ENCODE measurements around the gene ACTA1.
"Not testable (repeated sequence)": the region's sequence is repeated elsewhere in the genome, so short reads cannot be mapped to it uniquely, and the experiment has no call there.

Gene ACTA1

DNA sequence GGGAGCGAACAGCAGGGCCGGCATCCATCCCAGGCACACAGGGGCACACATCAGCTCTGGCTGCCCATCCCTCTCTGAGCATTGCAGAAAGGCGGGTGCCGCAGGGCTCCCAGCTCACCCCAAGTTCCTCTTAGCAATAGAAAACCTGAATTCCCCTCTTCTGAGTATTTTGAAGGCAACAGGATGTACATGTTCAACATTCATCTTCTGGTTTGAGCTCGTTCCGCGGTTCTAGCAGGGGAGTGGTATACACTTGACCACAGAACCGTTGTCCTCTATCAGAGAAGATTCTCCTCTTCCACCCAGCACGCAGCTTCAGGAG is 23.6 kb downstream of the ACTA1 start:
- DNase-seq (ENCODE audit: insufficient read length, low spot score) (no peak), FAIRE-seq (peak; percentile 4)

DNA sequence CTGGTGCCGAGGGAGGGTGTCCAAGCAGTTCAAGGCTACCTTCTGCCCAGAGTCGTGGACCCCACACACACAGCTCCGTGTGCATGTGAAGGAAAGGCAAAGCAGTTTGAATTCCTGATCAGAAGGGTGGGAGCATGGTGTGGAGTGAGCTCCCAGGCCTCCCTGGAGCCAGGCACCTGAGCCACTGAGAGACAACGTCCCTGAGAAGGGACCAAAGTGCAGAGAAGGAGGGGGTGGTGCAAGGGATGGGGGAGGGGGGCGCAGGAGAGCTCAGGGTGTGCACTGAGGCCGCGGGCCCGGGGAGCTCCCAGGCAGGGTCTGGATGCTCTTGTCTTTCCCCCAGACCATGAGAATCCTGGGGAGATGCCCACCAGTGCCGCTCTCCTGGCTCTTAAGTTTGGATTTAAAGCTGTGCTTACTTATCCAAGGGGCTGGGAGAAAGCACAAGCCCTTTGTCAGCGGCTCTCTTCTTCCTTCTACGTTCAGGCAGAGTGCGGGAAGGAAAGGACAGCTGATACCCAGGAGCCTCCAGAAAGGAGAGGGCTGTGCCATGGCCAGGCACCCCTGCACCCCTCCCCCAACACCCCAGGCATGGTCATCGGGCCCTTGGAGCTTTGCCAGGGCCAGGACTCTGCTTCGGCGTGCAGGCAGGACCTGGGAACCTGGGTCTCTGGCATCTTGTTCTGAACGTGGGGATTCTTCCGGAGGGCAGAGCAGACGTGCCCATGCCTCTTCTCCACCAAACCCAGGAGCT is 24.1 kb downstream of the ACTA1 start:
- DNase-seq (ENCODE audit: insufficient read length, low spot score) (no peak), FAIRE-seq (no peak)

DNA sequence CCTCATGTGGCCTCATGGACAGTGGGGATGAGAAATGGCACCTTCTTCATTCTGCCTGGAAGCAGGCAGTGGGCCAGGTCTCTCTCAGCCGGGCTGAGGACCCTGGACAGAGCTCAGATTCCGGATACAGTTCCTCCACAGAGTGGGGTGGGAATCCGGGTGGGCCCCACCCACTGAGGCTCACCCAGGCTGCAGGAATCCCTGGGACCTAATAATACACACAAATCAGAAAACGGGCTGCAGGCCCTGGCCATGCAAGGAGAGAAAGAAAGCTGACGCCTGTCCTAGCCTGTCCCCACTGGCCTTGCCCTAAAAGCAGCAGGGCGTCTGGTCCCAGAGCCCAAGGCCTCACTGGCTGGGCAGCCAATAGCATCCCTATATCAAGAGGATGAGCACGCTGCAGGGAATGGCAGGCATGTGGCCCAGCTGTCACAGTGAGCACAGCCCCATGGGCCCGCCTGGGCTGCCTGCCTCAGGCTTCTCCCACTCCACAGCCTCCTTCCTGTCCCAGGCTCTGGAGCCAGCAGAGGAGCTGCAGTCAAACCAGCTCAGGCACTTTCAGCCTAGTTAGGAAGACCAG is 25.3 kb downstream of the ACTA1 start:
- DNase-seq (ENCODE audit: insufficient read length, low spot score) (no peak), FAIRE-seq (no peak)

DNA sequence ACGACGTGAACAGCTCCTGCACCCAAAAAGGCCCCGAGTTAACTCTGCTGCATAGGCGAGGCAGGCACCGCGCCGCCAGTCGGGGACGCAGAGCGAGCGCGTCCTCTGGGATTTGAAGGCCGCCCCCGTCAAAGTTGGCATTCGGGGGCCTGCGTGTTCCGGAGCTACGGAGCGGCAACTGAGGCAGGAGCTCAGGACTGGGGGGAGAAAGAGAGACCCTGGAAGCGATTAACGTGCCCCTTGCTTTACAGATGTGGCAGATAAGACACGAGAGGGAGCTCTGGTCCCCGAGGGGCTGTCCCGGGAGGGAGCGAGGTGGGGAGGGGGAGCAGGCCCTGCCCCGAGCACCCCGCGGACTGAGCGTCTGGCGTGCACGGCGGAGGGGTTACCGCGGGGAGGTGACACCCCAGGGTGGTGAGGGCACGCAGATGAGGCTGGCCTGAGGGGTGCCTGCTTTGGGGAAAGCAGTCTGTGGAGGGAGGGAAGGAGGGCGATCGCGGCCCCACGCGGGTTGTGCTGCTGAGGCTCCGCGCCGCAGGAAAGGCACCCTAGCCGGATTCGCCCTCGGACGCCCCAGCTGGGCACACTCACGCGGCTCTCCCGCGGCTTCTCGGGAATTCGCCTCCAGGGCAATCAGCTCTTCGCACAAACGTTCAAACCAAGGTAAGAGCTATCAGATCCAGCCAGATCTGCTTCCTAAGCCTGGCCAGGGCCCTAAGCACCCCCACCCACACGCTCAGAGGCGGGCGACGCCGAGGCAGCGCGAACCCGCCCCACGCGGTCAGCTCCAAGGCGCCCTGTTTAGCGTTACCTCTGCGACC is 26.5 kb downstream of the ACTA1 start:
- FAIRE-seq (no peak), DNase-seq (ENCODE audit: insufficient read length, low spot score) (no peak)

DNA sequence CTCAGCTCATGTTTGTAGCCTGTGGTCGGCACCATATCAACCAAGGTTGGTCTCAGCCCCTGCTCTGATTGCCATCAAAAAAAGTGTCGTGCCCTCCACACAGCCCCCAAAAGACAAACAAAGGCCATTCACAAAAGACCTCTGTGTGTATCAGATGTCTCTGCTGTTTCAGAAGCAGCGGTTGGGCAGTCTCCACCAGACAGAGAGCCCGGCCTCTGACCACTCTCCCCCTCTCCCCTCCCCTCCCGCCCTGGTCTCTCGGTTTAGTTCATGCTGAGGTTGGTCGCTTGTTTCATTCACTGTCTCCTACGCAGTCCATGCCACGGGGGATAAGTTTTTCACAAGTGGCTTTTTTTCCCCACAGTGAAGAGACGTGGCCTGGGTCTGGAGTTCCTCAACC is 27.1 kb downstream of the ACTA1 start:
- FAIRE-seq (no peak), DNase-seq (ENCODE audit: insufficient read length, low spot score) (no peak)

DNA sequence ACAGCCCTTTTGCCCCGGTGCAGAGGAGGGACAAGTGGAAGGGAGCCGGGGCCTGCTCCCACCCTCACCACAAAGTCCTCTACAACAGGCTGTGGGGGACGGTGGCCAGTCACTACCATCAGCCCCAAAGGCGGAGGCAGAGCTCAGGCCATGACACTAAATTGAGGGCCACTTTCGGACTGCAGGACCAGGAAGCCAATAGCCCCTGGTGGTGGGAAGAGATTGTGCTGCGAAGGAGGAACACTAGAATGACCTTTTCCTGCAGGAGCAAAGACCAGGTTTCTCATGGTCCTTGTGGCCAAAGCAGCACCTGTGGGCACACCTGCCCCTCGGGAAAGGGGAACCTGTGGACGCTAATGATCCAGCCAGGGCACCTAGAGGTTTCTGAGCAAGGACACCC is 30.3 kb downstream of the ACTA1 start:
- FAIRE-seq (no peak), DNase-seq (ENCODE audit: insufficient read length, low spot score) (no peak)

DNA sequence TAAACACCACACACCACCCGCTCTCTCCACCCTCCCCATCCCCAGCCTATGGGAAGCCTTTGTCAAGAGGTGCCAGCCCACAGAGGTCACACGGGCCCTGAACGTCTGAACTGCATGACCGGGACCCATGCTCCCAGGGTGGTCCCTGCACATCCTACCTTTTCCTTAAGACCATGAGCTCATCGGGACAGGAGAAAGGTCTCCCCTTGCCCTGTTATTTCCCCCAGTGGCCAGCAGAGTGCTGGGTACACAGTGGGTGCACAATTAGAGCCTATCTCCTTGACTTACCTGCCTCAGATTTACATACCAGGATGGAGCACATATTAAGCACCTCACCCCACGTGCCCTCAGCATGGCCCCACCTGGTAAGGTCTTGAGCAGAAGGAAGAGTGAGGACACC is 30.9 kb downstream of the ACTA1 start:
- FAIRE-seq, result no peak

DNA sequence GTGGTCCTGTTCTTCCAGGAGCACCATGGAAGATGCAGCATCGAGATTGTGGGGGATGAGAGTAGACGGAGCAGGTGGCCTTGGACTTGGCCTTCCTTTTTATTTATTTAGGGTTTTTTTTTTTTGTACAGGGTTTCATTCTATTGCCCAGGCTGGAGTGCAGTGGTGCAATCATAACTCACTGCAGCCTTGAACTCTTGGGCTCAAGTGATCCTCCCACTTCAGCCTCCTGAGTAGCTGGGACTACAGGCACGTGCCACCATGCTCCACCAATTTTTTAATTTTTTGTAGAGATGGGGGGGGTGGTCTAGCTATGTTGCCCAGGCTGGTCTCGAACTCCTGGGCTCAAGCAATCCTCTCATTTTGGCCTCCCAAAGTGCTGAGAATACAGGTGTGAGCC is 31.6 kb downstream of the ACTA1 start:
- not testable (repeated sequence) for FAIRE-seq; DNase-seq (ENCODE audit: insufficient read length, low spot score)

More for the DNA sequence above, 30.9 kb downstream of the ACTA1 start:
- DNase-seq (ENCODE audit: insufficient read length, low spot score), result no peak

DNA sequence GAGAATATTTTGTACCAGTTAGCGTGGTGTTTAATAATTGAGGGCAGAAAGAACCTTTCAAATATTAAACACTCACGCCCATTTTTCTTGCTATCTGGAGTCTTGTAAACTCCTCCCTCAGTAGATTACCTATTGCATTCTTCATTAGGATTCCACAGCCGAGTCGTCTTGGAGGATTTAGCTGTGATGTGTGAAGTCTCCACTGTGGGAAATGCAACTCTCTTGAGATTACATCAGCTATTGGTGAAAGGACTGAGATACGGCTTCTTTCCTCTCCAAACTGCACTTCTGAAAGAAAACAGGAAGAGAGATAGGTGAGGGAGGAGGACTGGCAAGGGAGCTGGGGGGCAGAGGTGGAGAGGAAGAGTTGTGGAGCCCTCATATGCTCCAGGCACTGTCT is 36.1 kb downstream of the ACTA1 start:
- FAIRE-seq (no peak), DNase-seq (ENCODE audit: insufficient read length, low spot score) (no peak)

DNA sequence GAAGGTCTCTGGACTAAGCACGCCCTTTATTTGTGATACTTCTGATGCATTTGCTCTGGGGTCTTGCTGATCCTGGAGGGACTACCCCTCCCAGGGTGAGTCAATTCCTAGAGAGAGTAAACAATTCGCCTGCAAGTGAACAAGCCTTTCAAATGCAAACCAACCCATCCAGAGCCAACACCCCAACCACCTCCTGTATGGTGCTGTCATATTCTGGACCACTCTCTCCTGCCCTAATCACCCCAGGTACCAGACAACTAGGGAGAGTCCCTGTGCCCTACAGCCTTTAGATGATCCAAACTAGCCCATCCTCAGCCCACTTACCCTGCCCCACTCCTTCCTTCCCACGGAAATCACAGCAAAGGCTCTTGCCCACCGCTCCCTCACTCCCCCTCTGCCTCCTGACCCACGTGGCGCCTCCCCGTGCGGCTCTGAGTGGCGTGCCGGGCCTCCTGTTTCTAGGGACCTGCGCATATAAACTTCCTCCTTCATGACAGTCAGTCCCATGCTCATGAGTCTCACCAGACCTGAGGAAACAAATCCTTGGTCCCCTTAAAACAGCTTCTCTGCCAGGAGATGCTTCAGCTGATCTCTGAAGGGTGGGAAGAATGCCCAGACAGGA is 37.2 kb downstream of the ACTA1 start:
- no peak for DNase-seq (ENCODE audit: insufficient read length, low spot score)

DNA sequence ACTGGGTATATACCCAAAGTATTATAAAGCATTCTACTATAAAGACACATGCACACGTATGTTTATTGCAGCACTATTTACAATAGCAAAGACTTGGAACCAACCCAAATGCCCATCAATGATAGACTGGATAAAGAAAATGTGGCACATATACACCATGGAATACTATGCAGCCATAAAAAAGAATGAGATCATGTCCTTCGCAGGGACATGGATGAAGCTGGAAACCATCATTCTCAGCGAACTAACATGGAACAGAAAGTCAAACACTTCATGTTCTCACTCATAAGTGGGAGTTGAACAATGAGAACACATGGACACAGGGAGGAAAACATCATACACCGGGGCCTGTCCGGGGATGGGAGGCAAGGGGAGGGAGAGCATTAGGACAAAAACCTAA is 39.4 kb downstream of the ACTA1 start:
- FAIRE-seq; DNase-seq (ENCODE audit: insufficient read length, low spot score): not testable (repeated sequence)

More for the DNA sequence above, 37.2 kb downstream of the ACTA1 start:
- FAIRE-seq, result no peak

DNA sequence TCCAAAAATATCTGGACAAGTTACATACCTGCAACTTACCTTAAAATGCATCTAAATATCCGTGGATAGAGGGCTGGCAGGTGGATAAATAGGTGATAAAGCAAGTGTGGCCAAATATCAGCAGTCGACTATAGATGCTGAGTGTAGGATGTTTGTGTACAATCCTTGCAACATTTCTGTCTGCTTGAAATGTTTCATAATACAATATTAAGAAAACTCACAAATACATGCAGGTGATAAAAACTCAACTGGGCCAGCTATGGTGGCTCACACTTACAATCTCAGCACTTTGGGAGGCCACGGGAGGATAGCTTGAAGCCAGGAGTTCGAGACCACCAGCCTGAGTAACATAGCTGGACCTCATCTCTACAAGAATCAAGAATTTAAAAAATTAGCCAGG is 41.0 kb downstream of the ACTA1 start:
- DNase-seq (ENCODE audit: insufficient read length, low spot score), result no peak
- no peak for FAIRE-seq

DNA sequence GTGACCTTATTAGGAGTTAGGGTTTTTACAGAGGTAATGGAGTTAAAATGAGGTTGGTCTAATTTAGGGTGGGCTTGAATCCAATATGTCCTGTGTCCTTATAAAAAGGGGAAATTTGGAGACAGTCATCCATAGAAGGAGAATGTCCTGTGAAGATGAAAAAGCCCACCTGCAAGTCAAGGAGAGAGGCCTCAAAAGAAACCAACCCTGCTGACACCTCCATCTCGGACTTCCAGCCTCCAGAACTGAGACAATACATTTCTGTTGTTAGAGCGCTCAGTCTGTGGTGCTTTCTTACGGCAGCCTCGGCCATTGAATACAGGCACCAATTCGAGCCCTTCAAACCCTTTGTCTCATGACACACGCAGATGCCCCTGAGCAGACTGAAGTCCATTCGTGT is 43.8 kb downstream of the ACTA1 start:
- DNase-seq (ENCODE audit: insufficient read length, low spot score) (no peak), FAIRE-seq (no peak)

DNA sequence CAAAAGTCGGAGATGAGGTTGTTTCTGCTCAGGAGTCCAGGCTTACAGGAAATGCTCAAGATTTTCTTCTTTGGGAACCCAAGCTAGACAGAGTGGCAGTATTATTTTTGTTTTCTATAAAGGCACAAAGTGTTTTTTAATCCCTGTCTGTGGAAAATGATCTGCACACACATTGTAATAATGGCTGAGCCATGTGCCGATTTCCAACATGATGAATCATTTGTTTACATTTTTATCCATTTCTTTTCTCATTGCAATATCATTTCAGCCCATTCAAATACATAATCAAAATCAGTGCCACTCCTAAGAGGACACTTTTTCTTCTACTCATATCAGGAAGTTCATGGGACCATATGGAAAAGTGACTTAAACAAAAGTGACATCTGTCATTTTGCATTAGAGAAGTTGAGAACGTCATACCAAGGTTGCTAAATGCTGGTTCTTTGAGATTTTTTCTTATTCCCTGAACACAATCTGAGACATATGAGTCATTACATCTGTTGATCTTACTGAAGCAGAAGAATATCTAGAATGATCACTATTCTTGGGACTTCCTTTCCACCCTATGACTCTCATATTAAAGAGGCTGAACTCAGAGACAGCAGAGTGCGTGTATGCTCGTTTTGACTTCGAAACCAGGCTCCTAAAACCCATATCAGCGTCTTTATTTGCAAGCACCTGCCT is 44.9 kb downstream of the ACTA1 start:
- no peak for FAIRE-seq

DNA sequence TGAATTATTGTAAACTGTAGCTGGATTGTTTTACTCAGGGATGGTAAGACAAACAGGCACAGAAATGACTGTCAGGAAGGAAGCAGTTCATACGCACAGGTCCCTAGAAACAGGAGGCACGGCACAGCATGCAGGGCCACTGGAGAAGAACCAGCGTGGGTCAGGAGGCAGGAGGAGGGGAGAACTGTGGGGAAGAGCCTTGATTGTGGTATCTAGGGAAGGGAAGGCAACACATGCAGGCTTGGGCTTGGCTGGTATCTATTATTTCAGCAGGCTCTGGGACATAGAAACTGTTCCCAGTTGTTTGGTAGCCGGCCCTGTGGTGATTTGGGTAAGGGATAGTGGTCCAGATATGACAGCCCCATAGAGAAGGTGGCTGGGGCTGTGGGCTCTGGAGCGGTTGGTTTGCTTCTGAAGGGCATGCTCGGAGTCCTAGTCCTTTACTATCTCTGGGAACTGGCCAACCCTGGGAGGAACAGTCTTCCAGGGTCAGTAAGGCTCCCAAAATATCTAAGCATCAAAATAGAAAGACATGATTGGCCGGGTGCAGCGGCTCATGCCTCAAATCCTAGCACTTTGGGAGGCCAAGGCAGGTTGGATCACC is 47.9 kb downstream of the ACTA1 start:
- no peak for DNase-seq (ENCODE audit: insufficient read length, low spot score)
- FAIRE-seq, result no peak

More for the DNA sequence above, 44.9 kb downstream of the ACTA1 start:
- DNase-seq (ENCODE audit: insufficient read length, low spot score), result no peak

DNA sequence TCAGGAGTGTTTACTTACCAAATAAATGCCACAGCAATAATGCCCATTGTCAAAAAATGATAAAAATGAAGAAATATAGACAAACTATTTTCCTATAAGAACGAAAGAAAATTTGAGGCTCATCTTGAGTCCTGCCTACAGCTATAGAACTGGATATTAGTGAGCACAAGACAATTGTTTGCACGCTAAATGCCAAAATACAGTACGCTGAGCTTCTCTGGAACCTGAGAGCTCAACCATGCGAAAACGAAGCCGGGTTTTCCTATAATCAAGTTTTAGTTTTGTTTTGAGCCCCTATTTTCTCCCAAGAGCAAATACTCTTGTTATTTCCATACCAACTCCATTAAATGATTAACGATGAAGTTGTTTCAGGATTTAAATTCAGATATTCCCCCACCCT is 49.1 kb downstream of the ACTA1 start:
- DNase-seq (ENCODE audit: insufficient read length, low spot score) (no peak), FAIRE-seq (no peak)

DNA sequence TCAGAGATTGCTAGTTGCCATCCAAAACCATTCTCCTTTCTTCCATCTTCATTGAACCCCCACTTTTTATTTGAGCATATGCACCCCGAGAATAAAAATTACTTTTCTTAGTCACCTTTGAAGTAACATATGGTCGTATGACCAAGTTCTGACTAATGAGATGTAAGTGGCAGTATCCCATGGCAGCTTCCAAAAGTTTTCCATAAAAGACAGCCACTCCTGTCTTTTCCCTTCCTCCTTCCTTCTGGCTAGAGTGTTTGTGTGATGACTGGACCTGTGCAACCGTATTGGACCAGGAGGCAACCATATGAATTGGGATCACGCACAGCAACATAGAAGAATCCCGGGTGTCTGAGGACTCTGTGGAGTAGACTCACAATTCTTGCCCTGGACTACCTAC is 49.9 kb downstream of the ACTA1 start:
- FAIRE-seq, result no peak

DNA sequence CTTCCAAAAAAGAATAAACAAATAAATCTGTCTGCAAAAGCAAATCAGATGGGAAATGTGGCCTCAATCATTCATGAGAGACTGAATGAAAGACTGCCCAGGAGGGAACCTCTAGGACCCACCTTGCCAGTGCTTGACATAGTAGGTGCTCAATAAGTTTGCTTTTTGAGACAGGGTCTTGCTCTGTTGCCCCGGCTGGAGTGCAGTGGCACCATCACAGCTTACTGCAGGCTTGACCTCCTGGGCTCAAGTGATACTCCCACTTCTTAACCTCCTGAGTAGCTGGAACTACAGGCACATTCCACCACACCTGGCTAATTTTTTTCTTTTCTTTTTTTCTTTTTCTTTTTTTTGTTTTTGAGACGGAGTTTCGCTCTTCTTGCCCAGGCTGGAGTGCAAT is 50.7 kb downstream of the ACTA1 start:
- no peak for DNase-seq (ENCODE audit: insufficient read length, low spot score)
- FAIRE-seq, result no peak

More for the DNA sequence above, 49.9 kb downstream of the ACTA1 start:
- DNase-seq (ENCODE audit: insufficient read length, low spot score), result no peak
